Activated T-helper 2 cell treated with anti-CD3 and anti-CD28 coated beads, Interferon-gamma antibody, Interleukin-2, Interleukin-4, amounts not matched to agents 10 μg/mL and 5 μg/mL and 100 μg/mL, durations not matched to agents 14 hours and 24 hours and 36 hours (primary cell): ENCODE data around the gene UNC5A. TPM values are rescaled to one million over a fixed set of nuclear protein-coding genes. Genes with fewer than 3 reads are reported as not detected.

Experiments
- DNase-seq: peaks from one replicate; pipeline ENCODE4 v3.0.0; 2021; ENCODE audit warnings: low spot score
- H3K27ac Mint-ChIP-seq: one replicate; pipeline ENCODE4 v1.8.0; 2021; ENCODE audit warnings: mixed read lengths
- H3K27me3 Mint-ChIP-seq: one replicate; pipeline ENCODE4 v1.8.0; 2021; ENCODE audit warnings: low read depth, mixed read lengths
- H3K36me3 Mint-ChIP-seq: one replicate; pipeline ENCODE4 v1.8.0; 2021; ENCODE audit warnings: low read depth, mixed read lengths
- H3K4me1 Mint-ChIP-seq: one replicate; pipeline ENCODE4 v1.8.0; 2021; ENCODE audit warnings: low read depth, mixed read lengths
- H3K4me3 Mint-ChIP-seq: one replicate; pipeline ENCODE4 v1.8.0; 2021; ENCODE audit warnings: low read depth, mild to moderate bottlenecking, moderate library complexity, mixed read lengths
- H3K9me3 Mint-ChIP-seq: one replicate; pipeline ENCODE4 v1.8.0; 2021; ENCODE audit warnings: mixed read lengths
- intact Hi-C: fragments of 100-400 bp; cut with micrococcal nuclease; formaldehyde crosslinking; loops from one replicate; pipeline ENCODE4 v1.15.1; 2023
- total RNA-seq: library from RNA; stranded (reverse); gene quantifications from 2 replicates; pipeline ENCODE4 v1.2.3, GENCODE V29; 2022

The UNC5A gene
- total RNA-seq, result not detected in 2 replicates

GRCh38 chr5:176810081-176810597 lies at the start of gene UNC5A:
Gene UNC5A (plus strand): TSS chr5:176810559. CDS start chr5:176810751, 192 bp downstream.
- H3K9me3 Mint-ChIP-seq, result no peaks in the 10 kb centered on the region
- no peaks in the 10 kb centered on the region for H3K36me3 Mint-ChIP-seq
- DNase-seq, result peak; percentile 43
- no peak within 1 kb of the TSS for H3K27ac Mint-ChIP-seq
- H3K27me3 Mint-ChIP-seq, result peaks cover 55% of the 10 kb centered on the region
- H3K4me1 Mint-ChIP-seq, result peaks cover 5% of the 10 kb centered on the region
- intact Hi-C loops, result loop anchor here (5.0 kb wide), 1 partner anchor 147 kb away; no protein-coding TSS in a partner anchor
- peak within 1 kb of the TSS; percentile 74 for H3K4me3 Mint-ChIP-seq

GRCh38 chr5:176761755-176762154 lies 48.6 kb upstream of the UNC5A start:
- Mint-ChIP-seq H3K4me1 (no peaks in the 10 kb centered on the region), H3K27ac (no peak overlapping the region), H3K4me3 (no peak overlapping the region), H3K9me3 (peaks cover 11% of the 10 kb centered on the region), H3K27me3 (peaks cover 37% of the 10 kb centered on the region), H3K36me3 (no peaks in the 10 kb centered on the region)
- DNase-seq, result no peak
- intact Hi-C loops, result no loop called here

- Mint-ChIP-seq H3K9me3 (peaks cover 11% of the 10 kb centered on the region), H3K4me1 (no peaks in the 10 kb centered on the region), H3K27me3 (peaks cover 33% of the 10 kb centered on the region), H3K4me3 (no peak overlapping the region), H3K27ac (no peak overlapping the region), H3K36me3 (no peaks in the 10 kb centered on the region)
- intact Hi-C loops, result no loop called here
- no peak for DNase-seq
These were observed 47.9 kb upstream of the UNC5A start for GRCh38 chr5:176762489-176762888.

- Mint-ChIP-seq H3K36me3 (no peaks in the 10 kb centered on the region), H3K27me3 (peaks cover 21% of the 10 kb centered on the region)
These were observed 44.7 kb upstream of the UNC5A start for GRCh38 chr5:176765687-176766086.

GRCh38 chr5:176768174-176768970 lies 42.0 kb upstream of the UNC5A start:
- no peak for DNase-seq
- Mint-ChIP-seq H3K4me3 (no peak overlapping the region), H3K27ac (no peak overlapping the region), H3K36me3 (no peaks in the 10 kb centered on the region), H3K27me3 (peaks cover 22% of the 10 kb centered on the region), H3K4me1 (no peaks in the 10 kb centered on the region), H3K9me3 (peaks cover 6% of the 10 kb centered on the region)
- intact Hi-C loops, result no loop called here

More at GRCh38 chr5:176765687-176766086, 44.7 kb upstream of the UNC5A start:
- no peaks in the 10 kb centered on the region for H3K4me1 Mint-ChIP-seq
- DNase-seq, result no peak
- intact Hi-C loops, result no loop called here
- no peak overlapping the region for H3K27ac Mint-ChIP-seq
- H3K9me3 Mint-ChIP-seq, result peaks cover 11% of the 10 kb centered on the region
- no peak overlapping the region for H3K4me3 Mint-ChIP-seq

- H3K9me3 Mint-ChIP-seq, result peaks cover 6% of the 10 kb centered on the region
- H3K4me3 Mint-ChIP-seq, result no peak overlapping the region
- H3K27me3 Mint-ChIP-seq, result peaks cover 13% of the 10 kb centered on the region
- no peak overlapping the region for H3K27ac Mint-ChIP-seq
- intact Hi-C loops, result no loop called here
- H3K36me3 Mint-ChIP-seq, result no peaks in the 10 kb centered on the region
- no peak for DNase-seq
- no peaks in the 10 kb centered on the region for H3K4me1 Mint-ChIP-seq
These were observed 40.4 kb upstream of the UNC5A start for GRCh38 chr5:176769911-176770310.

- intact Hi-C loops, result no loop called here
- no peak for DNase-seq
- Mint-ChIP-seq H3K27ac (no peak overlapping the region), H3K9me3 (peaks cover 6% of the 10 kb centered on the region), H3K4me3 (no peak overlapping the region), H3K36me3 (no peaks in the 10 kb centered on the region), H3K27me3 (peaks cover 17% of the 10 kb centered on the region), H3K4me1 (no peaks in the 10 kb centered on the region)
These were observed 39.9 kb upstream of the UNC5A start for GRCh38 chr5:176770431-176770830.

GRCh38 chr5:176771102-176771845 lies 39.1 kb upstream of the UNC5A start:
- Mint-ChIP-seq H3K9me3 (no peaks in the 10 kb centered on the region), H3K4me3 (no peak overlapping the region), H3K36me3 (no peaks in the 10 kb centered on the region), H3K4me1 (no peaks in the 10 kb centered on the region), H3K27me3 (peaks cover 11% of the 10 kb centered on the region), H3K27ac (no peak overlapping the region)
- intact Hi-C loops, result no loop called here
- DNase-seq, result no peak

GRCh38 chr5:176772271-176773210 lies 37.8 kb upstream of the UNC5A start:
- H3K27ac Mint-ChIP-seq, result no peak overlapping the region
- H3K4me3 Mint-ChIP-seq, result no peak overlapping the region
- no peaks in the 10 kb centered on the region for H3K36me3 Mint-ChIP-seq
- H3K9me3 Mint-ChIP-seq, result no peaks in the 10 kb centered on the region
- no peak for DNase-seq
- intact Hi-C loops, result no loop called here
- peaks cover 11% of the 10 kb centered on the region for H3K27me3 Mint-ChIP-seq
- H3K4me1 Mint-ChIP-seq, result no peaks in the 10 kb centered on the region

GRCh38 chr5:176773408-176774035 lies 36.8 kb upstream of the UNC5A start:
- no peaks in the 10 kb centered on the region for H3K36me3 Mint-ChIP-seq
- DNase-seq, result no peak
- peaks cover 13% of the 10 kb centered on the region for H3K27me3 Mint-ChIP-seq
- H3K27ac Mint-ChIP-seq, result no peak overlapping the region
- no peak overlapping the region for H3K4me3 Mint-ChIP-seq
- H3K4me1 Mint-ChIP-seq, result no peaks in the 10 kb centered on the region
- H3K9me3 Mint-ChIP-seq, result no peaks in the 10 kb centered on the region
- intact Hi-C loops, result no loop called here

GRCh38 chr5:176774216-176775171 lies 35.9 kb upstream of the UNC5A start:
- Mint-ChIP-seq H3K4me1 (no peaks in the 10 kb centered on the region), H3K27me3 (peaks cover 13% of the 10 kb centered on the region), H3K4me3 (no peak overlapping the region), H3K27ac (no peak overlapping the region), H3K36me3 (no peaks in the 10 kb centered on the region), H3K9me3 (no peaks in the 10 kb centered on the region)
- intact Hi-C loops, result no loop called here
- DNase-seq, result no peak
